GM21717 (cell line): ENCODE results near the gene FAM53B.
"Not testable (repeated sequence)": the region's sequence is repeated elsewhere in the genome, so short reads cannot be mapped to it uniquely, and the experiment has no call there.

Experiments used
- ATAC-seq: cut with Tn5 transposase; IDR thresholded peaks from one replicate; pipeline ENCODE4 v1.9.1; 2021; ENCODE audit warnings: mild to moderate bottlenecking, moderate library complexity; ENCODE audit not compliant: unreplicated experiment

Gene FAM53B

DNA sequence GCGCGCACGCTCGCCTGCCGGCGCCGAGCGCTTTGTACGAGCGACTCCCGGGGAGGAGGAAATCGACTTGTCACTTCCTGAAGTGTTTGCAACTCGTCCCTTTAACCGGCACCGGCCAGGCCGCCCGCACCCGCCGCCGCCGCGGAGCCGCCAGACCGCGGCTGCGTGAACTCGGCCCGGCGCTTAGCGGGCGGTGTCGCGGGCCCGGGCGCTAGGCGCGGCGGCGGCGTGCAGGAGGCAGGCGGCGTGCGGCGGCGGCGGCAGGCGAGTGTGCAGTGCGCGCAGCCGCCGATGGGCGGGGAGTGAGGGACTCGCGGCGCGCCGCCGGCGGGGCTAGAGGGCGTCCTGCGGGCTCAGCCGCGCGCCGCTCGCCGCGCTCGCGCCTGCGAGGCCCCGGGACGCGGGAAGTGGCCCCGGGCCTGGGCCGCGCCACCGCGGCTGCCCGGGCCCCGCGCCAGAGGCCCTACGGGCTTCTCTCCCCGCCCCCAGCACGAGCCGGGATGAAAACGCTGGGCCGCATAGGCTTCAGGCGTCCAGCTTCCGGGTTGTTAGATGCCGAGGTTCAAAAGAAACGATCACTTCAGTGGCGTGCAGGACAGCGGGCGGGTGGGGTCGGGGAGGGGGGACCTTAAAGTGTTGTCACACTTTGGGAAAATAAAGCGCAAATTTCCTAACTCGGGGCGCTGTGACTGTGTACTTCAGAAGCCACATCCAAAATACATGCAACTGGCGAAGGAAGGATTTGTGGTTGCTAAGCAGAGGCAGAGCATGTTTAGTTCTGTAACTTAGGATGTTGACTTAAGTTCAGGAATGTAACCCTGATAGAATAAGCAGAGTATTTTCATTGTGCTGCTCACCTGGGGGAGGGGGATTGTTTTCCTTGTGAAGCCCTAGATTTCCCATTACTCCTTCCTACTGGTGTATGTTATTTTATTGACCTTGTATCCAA is at the start of gene FAM53B:
FAM53B (minus strand) TSS at position 277 of the 949 bp plus-strand sequence. CDS start 37,665 bp downstream, outside the sequence.
- ATAC-seq = peak; percentile 60

DNA sequence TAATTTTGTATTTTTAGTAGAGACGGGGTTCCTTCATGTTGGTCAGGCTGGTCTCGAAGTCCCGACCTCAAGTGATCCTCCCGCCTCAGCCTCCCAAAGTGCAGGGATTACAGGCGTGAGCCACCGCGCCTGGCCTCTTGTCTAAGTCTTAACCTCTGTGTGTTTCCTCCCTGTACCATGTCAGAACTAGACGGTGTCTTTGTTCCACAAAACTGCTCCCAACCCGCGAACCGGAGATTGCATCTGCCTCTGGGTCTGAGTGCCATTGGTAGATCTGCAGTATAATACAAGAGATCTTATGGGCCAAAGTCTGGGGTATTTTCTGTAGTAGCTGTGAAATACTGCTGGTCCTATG is 48.8 kb upstream of the FAM53B start:
- no peak for ATAC-seq

GRCh38 chr10:124791547-124792348 is 47.6 kb upstream of the FAM53B start, which contains the start of gene EEF1AKMT2:
TSS of gene EEF1AKMT2 (minus strand) at chr10:124791887. CDS start at chr10:124791833, 54 bp downstream.
- peak; percentile 87 for ATAC-seq

GRCh38 chr10:124782900-124783299 is 38.7 kb upstream of the FAM53B start:
- ATAC-seq = not testable (repeated sequence)

DNA sequence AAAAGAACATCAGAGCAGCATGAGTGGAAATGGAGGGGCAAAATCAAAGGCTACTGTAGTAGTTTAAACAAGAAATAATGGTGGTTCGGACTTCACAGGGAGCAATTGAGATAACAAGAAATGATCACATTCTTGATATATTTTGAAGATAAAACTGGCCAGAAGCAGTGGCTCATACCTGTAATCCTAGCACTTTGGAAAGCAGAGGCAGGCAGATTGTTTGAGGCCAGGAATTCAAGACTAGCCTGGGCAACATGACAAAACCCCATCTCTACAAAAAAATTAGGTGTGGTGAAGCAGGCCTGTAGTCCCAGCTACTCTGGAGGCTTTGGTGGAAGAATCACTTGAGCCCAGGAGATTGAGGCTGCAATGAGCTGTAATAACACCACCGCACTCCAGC is 24.6 kb upstream of the FAM53B start:
- no peak for ATAC-seq

DNA sequence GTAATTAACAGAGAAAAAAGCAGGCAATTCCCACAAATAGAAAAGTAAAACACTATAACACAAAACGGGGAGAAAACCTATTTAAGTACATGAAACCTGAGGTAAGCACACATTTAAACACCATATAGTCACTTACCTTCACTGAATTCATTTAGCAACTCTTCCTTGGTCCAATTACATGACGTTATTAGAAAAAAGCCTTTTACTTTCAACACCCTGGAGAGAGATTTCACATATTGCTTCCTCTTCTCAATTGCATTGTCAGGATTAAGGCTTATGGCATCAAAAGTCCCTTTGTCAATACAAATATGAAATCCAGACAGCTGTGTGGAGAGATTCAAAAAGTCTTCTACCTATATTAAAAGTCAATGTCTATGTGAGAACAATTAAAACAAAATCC is 21.1 kb upstream of the FAM53B start:
- no peak for ATAC-seq

GRCh38 chr10:124763267-124763666 is 19.1 kb upstream of the FAM53B start:
- ATAC-seq = no peak

- no peak for ATAC-seq
These were observed 18.1 kb upstream of the FAM53B start for GRCh38 chr10:124762281-124762680.

DNA sequence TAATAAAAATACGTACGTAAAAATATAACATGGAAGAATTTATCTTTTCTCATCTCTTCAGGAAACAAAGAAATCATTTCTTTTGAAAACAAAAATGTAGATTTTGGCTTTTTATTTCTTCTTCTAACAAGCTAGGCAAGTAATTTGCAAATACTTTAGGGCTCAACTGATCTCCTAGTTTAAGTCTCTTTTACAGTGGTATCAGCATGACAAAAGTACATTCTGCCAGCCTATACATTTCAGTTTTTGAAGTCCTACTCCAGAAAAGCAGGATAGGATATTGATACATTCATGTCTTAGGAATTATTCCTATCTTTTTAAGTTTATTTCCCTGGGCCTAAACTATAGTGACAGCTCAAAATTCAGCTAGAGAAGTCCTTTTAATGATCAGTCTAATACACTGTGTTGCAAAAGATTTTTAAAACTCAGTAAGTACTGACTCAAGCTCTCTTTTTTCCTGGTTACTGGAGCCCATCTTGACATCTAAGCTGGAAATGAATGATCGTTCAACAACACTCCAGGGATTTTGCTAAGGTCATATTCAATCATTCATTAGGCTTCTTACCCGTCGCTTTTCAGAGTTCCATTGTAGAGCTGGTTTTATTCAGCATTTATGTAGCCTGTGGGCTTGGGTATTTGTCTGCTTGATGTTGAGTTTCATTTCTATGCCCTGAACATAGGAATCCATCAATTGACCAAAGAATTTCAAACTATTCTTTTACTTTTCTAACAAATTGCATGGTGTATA is 12.2 kb upstream of the FAM53B start:
- no peak for ATAC-seq

- ATAC-seq = no peak
These were observed 11.4 kb upstream of the FAM53B start for GRCh38 chr10:124755581-124755980.

GRCh38 chr10:124754227-124754626 is 10.0 kb upstream of the FAM53B start:
- ATAC-seq = no peak

GRCh38 chr10:124748953-124749645 is 4.9 kb upstream of the FAM53B start:
- peak; percentile 50 for ATAC-seq

- ATAC-seq = no peak
These were observed 4.0 kb upstream of the FAM53B start for GRCh38 chr10:124748166-124748565.

GRCh38 chr10:124747745-124748144 is 3.6 kb upstream of the FAM53B start:
- ATAC-seq = no peak

DNA sequence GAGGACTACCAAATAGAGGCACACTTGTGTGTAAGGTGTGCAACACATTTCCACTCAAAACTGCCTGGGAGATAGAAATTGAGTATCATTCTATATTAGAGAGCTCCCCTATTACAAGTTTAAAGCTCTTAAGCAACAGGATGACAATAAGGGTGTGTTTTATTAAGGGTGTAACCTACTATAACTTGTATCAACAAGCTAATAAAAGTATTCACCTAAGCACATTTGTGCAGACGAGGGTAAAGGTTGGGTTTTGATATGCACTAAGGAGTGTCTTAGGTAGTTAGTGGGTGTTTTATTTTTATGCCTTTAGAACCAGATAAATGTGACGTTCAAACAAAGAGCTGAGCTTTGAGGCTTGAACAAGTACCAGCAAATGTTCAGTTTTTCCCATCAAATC is 2.8 kb upstream of the FAM53B start:
- no peak for ATAC-seq

DNA sequence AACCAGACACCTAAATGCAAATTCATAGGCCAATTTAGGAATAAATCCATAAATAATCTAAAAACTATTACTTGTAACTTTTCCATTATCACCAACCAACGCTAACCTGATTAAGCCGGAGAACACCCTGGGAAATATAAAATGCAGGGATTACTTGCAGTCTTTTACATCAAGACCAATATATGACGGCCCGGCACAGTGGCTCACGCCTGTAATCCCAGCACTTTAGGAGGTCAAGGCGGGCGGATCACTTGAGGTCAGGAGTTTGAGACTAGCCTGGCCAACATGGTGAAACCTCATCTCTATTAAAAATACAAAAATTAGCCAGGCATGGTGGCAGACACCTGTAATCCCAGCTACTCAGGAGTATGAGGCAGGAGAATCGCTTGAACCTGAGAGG is 2.3 kb upstream of the FAM53B start:
- ATAC-seq = not testable (repeated sequence)

GRCh38 chr10:124745673-124746072 is 1.5 kb upstream of the FAM53B start:
- ATAC-seq = no peak

DNA sequence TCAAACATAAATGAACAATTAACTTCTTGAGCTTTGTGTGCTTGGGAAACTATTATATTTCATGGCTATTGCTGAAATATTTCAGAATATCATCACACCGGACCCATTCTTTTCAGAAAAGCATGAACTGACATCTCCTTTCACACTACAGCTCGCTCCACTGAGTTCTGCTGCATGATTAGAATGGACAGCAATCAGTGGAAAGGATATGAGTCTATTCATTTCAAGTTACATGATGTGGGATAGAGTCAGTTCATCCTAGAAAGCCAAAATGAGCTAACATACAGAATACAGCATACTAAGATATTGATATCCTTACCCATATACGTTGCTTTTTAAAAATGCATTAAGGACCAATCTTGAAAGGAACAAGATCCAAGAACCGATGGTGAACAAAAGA is 1.1 kb upstream of the FAM53B start:
- ATAC-seq = no peak

DNA sequence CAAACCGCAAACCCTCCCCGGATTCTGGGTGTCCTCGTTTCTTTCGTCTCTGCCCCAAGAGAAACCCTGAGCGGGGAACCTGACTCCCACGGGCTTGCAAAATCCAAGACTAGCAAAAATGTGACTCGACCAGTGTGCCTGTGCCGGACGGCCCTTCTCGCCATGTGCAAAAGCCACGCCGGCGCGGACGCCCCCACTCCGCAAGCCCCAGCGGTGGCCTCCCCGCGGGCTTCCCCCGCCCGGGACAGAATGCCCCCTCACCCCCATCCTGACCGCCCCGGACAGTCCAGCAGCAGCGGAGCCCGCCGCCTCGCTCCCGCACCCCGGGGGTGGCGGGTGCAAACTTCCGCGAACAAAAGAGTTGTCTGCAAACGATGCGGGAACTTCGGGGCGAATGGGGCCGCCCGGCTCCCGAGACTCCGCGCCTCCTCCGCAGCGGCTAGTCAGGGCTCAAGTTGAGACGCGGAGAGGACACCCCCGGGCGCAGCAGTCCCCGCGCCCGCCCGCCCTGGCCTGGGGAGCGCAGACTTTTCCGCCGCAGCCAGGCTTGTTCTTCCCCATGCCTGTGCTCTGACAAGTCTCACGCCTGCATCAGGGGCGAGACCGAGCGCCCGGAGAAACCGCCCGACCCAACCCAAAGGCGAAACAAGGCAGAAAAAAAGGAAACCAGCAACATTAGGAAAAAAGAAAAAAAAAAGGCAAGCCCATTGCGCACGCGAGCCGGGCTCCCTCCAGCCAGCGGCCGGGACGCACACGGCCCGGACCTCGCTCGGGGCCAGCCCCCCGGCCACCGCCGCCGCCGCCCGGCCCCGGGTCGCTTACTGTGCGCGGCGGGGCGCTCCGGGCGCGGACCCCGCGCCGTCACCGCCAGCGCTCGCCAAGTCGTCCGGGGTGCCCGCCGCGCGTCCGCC is 732 bp downstream of the FAM53B start:
- peak; percentile 16 for ATAC-seq
